Mucosa of descending colon (tissue), 3 donors: Measurements from ENCODE around the gene DPP7. TPM values are rescaled to one million over a fixed set of nuclear protein-coding genes. Genes with fewer than 3 reads are reported as not detected.
"Not testable (repeated sequence)": the region's sequence is repeated elsewhere in the genome, so short reads cannot be mapped to it uniquely, and the experiment has no call there.

Experiments used
- ATAC-seq: fragments of 200-7000 bp; cut with Tn5 transposase; one replicate; pipeline ENCODE4 v1.9.1; 2020; ENCODE audit warnings: mild to moderate bottlenecking, moderate library complexity
- DNase-seq, 3 donors: peaks; one replicate each; pipeline ENCODE4 v3.0.0-alpha.2; 2020
- H3K36me3 ChIP-seq: fragments of 200-600 bp; one replicate; pipeline ENCODE4 v1.8.0; 2021; ENCODE audit warnings: low read depth, mild to moderate bottlenecking
- H3K4me1 ChIP-seq: fragments of 200-600 bp; one replicate; pipeline ENCODE4 v1.8.0; 2021; ENCODE audit warnings: low read depth, mild to moderate bottlenecking
- H3K4me3 ChIP-seq: fragments of 200-600 bp; one replicate; pipeline ENCODE4 v1.8.0; 2021; ENCODE audit warnings: mild to moderate bottlenecking
- H3K9me3 ChIP-seq: fragments of 200-600 bp; one replicate; pipeline ENCODE4 v1.8.0; 2021; ENCODE audit warnings: mild to moderate bottlenecking
- intact Hi-C, 2 donors: fragments of 100-400 bp; cut with DNase I in 1 of 2; cut with micrococcal nuclease in 1 of 2; formaldehyde crosslinking; loops; one replicate each; pipeline versions ENCODE4 v1.11.0 to v1.11.1; 2022; cut with DNase I, micrococcal nuclease
- total RNA-seq, 3 donors: library from RNA; stranded (reverse); fragmentation: NEBNext Ultra II Directional in 2 of 3; extraction: Animal tissue kit (Norgen Biotek cat#: 25700) in 2 of 3; gene quantifications; one replicate each; pipeline versions ENCODE4 v1.2.1 to v1.2.4, GENCODE V29; 2021 to 2023
- TF ChIP-seq, protein P1 (sequence below): fragments of 200-600 bp; IDR thresholded peaks from one replicate; pipeline ENCODE4 v1.8.0; 2022; ENCODE audit warnings: antibody characterized with exemption, mild to moderate bottlenecking
- donor health status: DM: no; HTN: no; CAD: no; lungs with moderate emphysema.
- donor health status: DM: no; HTN: no; CAD: no.
- donor health status: DM: no; HTN: yes; CAD: no.

DPP7 gene
- total RNA-seq, 3 donors from 2014 or later = 47.0 to 114 (median 51.5) TPM

DNA sequence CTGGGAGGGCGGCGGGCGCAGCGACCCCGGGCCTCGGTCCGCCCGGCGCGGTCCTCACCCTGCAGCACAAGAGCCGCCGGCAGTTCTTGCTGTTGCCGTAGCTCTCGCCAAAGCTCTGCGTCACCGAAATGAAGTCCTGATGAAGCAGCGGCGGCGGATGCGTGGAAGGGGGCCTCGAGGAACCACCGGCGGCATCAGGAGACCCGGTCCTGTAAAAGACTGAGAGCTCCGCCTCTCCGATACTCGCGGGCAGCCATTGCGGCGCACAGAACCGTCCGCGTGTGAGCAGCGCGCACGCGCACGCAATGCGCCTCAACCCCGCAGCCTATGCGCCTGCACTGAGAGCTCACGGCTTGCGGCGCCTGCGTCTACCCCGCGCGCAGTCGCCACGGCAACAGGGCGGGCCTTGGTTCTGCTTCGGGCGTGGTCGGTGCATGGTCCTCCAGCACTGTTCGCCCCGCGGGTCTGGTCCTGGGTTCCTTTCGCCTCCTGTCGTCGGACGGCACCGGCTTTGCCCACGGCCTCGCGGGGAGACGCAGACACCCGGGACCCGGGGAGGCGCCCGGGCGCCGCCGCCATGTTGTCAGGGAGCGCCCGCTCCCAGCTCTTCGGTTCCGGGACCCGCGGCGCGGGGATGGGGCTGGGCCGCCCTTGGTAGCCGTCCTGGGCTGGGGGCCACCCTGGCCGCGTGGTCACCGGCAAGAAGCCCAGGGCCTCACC lies 15.1 kb upstream of the DPP7 start:
- no peaks in the 10 kb centered on the region for H3K9me3 ChIP-seq
- H3K4me3 ChIP-seq = peak overlapping the region; percentile 27
- intact Hi-C loops = no loop called here
- no peaks in the 10 kb centered on the region for H3K36me3 ChIP-seq
- H3K4me1 ChIP-seq = peaks cover 25% of the 10 kb centered on the region
- ATAC-seq (peak; percentile 99), DNase-seq (peak; percentile 90 to 93 (median 92))
- TF ChIP-seq, protein P1, sequence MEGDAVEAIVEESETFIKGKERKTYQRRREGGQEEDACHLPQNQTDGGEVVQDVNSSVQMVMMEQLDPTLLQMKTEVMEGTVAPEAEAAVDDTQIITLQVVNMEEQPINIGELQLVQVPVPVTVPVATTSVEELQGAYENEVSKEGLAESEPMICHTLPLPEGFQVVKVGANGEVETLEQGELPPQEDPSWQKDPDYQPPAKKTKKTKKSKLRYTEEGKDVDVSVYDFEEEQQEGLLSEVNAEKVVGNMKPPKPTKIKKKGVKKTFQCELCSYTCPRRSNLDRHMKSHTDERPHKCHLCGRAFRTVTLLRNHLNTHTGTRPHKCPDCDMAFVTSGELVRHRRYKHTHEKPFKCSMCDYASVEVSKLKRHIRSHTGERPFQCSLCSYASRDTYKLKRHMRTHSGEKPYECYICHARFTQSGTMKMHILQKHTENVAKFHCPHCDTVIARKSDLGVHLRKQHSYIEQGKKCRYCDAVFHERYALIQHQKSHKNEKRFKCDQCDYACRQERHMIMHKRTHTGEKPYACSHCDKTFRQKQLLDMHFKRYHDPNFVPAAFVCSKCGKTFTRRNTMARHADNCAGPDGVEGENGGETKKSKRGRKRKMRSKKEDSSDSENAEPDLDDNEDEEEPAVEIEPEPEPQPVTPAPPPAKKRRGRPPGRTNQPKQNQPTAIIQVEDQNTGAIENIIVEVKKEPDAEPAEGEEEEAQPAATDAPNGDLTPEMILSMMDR = no peak

DNA sequence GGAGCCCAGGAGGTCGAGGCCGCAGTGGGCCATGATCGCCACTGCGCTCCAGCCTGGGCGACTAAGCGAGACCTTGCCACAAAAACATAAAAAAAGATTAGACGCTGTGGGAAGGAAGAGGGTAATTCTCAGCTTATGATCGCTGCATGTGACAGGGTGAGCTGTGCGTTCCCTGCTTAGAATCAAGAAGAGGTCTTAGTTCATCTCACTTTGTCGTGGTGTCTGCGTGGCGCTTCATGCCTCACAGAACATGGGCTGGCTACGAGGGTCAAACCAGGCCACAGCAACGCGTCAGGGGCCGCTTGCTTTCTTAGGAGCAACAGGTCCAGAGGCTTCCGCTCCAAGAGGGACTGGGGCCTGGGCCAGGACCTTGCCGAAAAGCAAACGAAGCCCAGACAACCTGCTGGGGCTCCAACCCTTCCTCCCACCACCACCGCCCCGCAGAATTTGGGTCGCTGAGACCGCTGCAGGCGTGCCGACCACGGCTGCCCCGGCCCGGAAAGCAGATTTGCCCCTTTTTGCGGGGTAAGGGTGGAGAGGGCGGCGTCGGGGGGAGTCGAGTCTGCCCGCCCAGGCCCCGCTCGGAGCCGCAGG lies 14.4 kb upstream of the DPP7 start:
- TF ChIP-seq, protein P1 = no peak
- intact Hi-C loops = no loop called here
- peaks cover 25% of the 10 kb centered on the region for H3K4me1 ChIP-seq
- ATAC-seq = peak; percentile 6
- peak overlapping the region; percentile 27 for H3K4me3 ChIP-seq
- no peaks in the 10 kb centered on the region for H3K9me3 ChIP-seq
- H3K36me3 ChIP-seq = no peaks in the 10 kb centered on the region
- DNase-seq = peak in 2 of 3 donors; percentile 25 to 50

- intact Hi-C loops = no loop called here
- Histone ChIP-seq H3K36me3 (no peaks in the 10 kb centered on the region), H3K4me1 (peaks cover 25% of the 10 kb centered on the region), H3K9me3 (no peaks in the 10 kb centered on the region), H3K4me3 (no peak overlapping the region)
- TF ChIP-seq, protein P1 = no peak
- DNase-seq (no peak), ATAC-seq (no peak)
Observed at GRCh38 chr9:137128158-137128861, 13.8 kb upstream of the DPP7 start.

GRCh38 chr9:137127301-137128157 lies 13.0 kb upstream of the DPP7 start:
- TF ChIP-seq, protein P1 = no peak

GRCh38 chr9:137126786-137127185 lies 12.3 kb upstream of the DPP7 start:
- intact Hi-C loops = no loop called here
- ATAC-seq = no peak
- no peak for DNase-seq
- Histone ChIP-seq H3K36me3 (no peaks in the 10 kb centered on the region), H3K9me3 (no peaks in the 10 kb centered on the region), H3K4me1 (peaks cover 25% of the 10 kb centered on the region), H3K4me3 (no peak overlapping the region)
- TF ChIP-seq, protein P1 = no peak

More at GRCh38 chr9:137127301-137128157, 13.0 kb upstream of the DPP7 start:
- intact Hi-C loops = no loop called here
- Histone ChIP-seq H3K9me3 (no peaks in the 10 kb centered on the region), H3K36me3 (no peaks in the 10 kb centered on the region), H3K4me3 (no peak overlapping the region), H3K4me1 (peaks cover 25% of the 10 kb centered on the region)
- ATAC-seq (peak; percentile 7), DNase-seq (peak in 1 of 3 donors; percentile 27)

GRCh38 chr9:137123952-137124462 lies 9.5 kb upstream of the DPP7 start:
- H3K9me3 ChIP-seq, DNase-seq, ATAC-seq, H3K36me3 ChIP-seq, intact Hi-C loops, H3K4me3 ChIP-seq: not testable (repeated sequence)
- peaks cover 19% of the 10 kb centered on the region for H3K4me1 ChIP-seq
